HG03558 (cell line): Measurements from ENCODE around the gene ABCD2.
A peak's percentile ranks its signal among the peaks of the same experiment; 100 is the strongest.
"Not testable (repeated sequence)": the region's sequence is repeated elsewhere in the genome, so short reads cannot be mapped to it uniquely, and the experiment has no call there.

ENCODE experiments used
- ATAC-seq: cut with Tn5 transposase; IDR thresholded peaks from one replicate; pipeline ENCODE4 v1.9.1; 2021; ENCODE audit warnings: moderate number of reproducible peaks; ENCODE audit not compliant: unreplicated experiment; ENCODE audit errors: extremely low read depth

The ABCD2 gene

GRCh38 chr12:39619660-39620433 is at the start of gene ABCD2:
ABCD2 (minus strand) TSS chr12:39619803; CDS start chr12:39619615, 188 bp downstream.
- ATAC-seq: peak; percentile 70

- ATAC-seq: no peak
Measured at GRCh38 chr12:39660101-39660500, 40.5 kb upstream of the ABCD2 start.

- no peak for ATAC-seq
Measured at GRCh38 chr12:39647383-39647782, 27.8 kb upstream of the ABCD2 start.

- ATAC-seq: no peak
Measured at GRCh38 chr12:39646963-39647362, 27.4 kb upstream of the ABCD2 start.

GRCh38 chr12:39643052-39643451 is 23.4 kb upstream of the ABCD2 start:
- ATAC-seq: no peak

GRCh38 chr12:39638840-39639239 is 19.2 kb upstream of the ABCD2 start:
- no peak for ATAC-seq

- ATAC-seq: no peak
Measured at GRCh38 chr12:39638178-39638577, 18.6 kb upstream of the ABCD2 start.

- no peak for ATAC-seq
Measured at GRCh38 chr12:39632670-39633069, 13.1 kb upstream of the ABCD2 start.

GRCh38 chr12:39628836-39629235 is 9.2 kb upstream of the ABCD2 start:
- no peak for ATAC-seq

- ATAC-seq: no peak
Measured at GRCh38 chr12:39627914-39628313, 8.3 kb upstream of the ABCD2 start.

GRCh38 chr12:39626033-39626814 is 6.6 kb upstream of the ABCD2 start:
- ATAC-seq: no peak

GRCh38 chr12:39623919-39624318 is 4.3 kb upstream of the ABCD2 start:
- no peak for ATAC-seq

- not testable (repeated sequence) for ATAC-seq
Measured at GRCh38 chr12:39623160-39623559, 3.6 kb upstream of the ABCD2 start.

GRCh38 chr12:39622306-39622705 is 2.7 kb upstream of the ABCD2 start:
- ATAC-seq: no peak

- no peak for ATAC-seq
Measured at GRCh38 chr12:39621670-39622069, 2.1 kb upstream of the ABCD2 start.

- ATAC-seq: peak; percentile 31
Measured at GRCh38 chr12:39620659-39621658, 1.4 kb upstream of the ABCD2 start.

- no peak for ATAC-seq
Measured at GRCh38 chr12:39619316-39619659, 315 bp downstream of the ABCD2 start.

- ATAC-seq: no peak
Measured at GRCh38 chr12:39618701-39619100, 902 bp downstream of the ABCD2 start.

- no peak for ATAC-seq
Measured at GRCh38 chr12:39617887-39618286, 1.7 kb downstream of the ABCD2 start.

GRCh38 chr12:39616666-39617065 is 2.9 kb downstream of the ABCD2 start:
- ATAC-seq: no peak
